Tibial artery (tissue), 4 donors: ENCODE data around the gene ANKRD16.
A peak's percentile ranks its signal among the peaks of the same experiment; 100 is the strongest.

Experiments used
- DNase-seq, 2 donors: peaks; one replicate each; pipeline ENCODE4 v3.0.0-alpha.2; 2019
- H3K27ac ChIP-seq, 2 donors: fragments of 200-600 bp; sonication (generic) in 1 of 2; 1 replicate in 1 of 2; 2 replicates in 1 of 2; pipeline ENCODE4 v1.5.1; 2018 to 2019; ENCODE audit warnings: mild to moderate bottlenecking in 1 of 2
- H3K27me3 ChIP-seq, 2 donors: fragments of 200-600 bp; sonication (generic) in 1 of 2; one replicate each; pipeline versions ENCODE4 v1.5.1 to v1.6.0; 2016 to 2019
- H3K36me3 ChIP-seq, 3 donors: fragments of 200-600 bp; sonication (generic) in 2 of 3; one replicate each; pipeline ENCODE4 v1.5.1; 2016 to 2019; ENCODE audit warnings: mild to moderate bottlenecking in 2 of 3
- H3K4me1 ChIP-seq, 4 donors: fragments of 200-600 bp; sonication (generic) in 2 of 4; 1 replicate in 3 of 4; 2 replicates in 1 of 4; pipeline ENCODE4 v1.5.1; 2016 to 2019
- H3K4me3 ChIP-seq, 2 donors: fragments of 200-600 bp; sonication (generic) in 1 of 2; 1 replicate in 1 of 2; 2 replicates in 1 of 2; pipeline ENCODE4 v1.5.1; 2018 to 2019; ENCODE audit warnings: mild to moderate bottlenecking in 2 of 2
- H3K9me3 ChIP-seq, 3 donors: fragments of 200-600 bp; sonication (generic) in 1 of 3; one replicate each; pipeline ENCODE4 v1.5.1; 2016 to 2019
- CTCF ChIP-seq, 2 experiments: fragments of 200-600 bp in 1 of 2; fragments of 450-650 bp in 1 of 2; IDR thresholded peaks; one replicate each; pipeline ENCODE4 v1.5.1; 2017 to 2019; ENCODE audit warnings: antibody characterized with exemption in 2 of 2, mild to moderate bottlenecking in 1 of 2, moderate library complexity in 1 of 2
- intact Hi-C: fragments of 100-400 bp; cut with DNase I; formaldehyde crosslinking; loops from one replicate; pipeline ENCODE4 v1.15.0; 2023; ENCODE audit warnings: low total_unique reads

ANKRD16 gene

GRCh38 chr10:5813341-5814109 lies 76.2 kb downstream of the ANKRD16 start, which contains the start of gene GDI2:
Gene GDI2 (minus strand): TSS chr10:5813434. CDS start chr10:5813258, 176 bp downstream.
- intact Hi-C loops = loop anchor here (1.0 to 10.0 kb wide), 3 partner anchors 77 to 369 kb away; partner anchors contain the start of gene FBH1
- peak within 1 kb of the TSS; percentile 91 to 100 for H3K4me3 ChIP-seq

GRCh38 chr10:5813091-5813340 lies 76.7 kb downstream of the ANKRD16 start:
- no peaks in the 10 kb centered on the region for H3K36me3 ChIP-seq
- peaks cover 0 to 51% (median 14%) of the 10 kb centered on the region in 4 donors for H3K4me1 ChIP-seq
- intact Hi-C loops = loop anchor here (1.0 to 10.0 kb wide), 3 partner anchors 77 to 368 kb away; partner anchors contain the start of gene FBH1
- TF ChIP-seq CTCF (IDR thresholded peaks at IDR 0.05) = no peak
- no peaks in the 10 kb centered on the region for H3K9me3 ChIP-seq
- peak overlapping the region; percentile 91 to 100 for H3K4me3 ChIP-seq
- DNase-seq = no peak
- no peaks in the 10 kb centered on the region for H3K27me3 ChIP-seq
- peak overlapping the region; percentile 96 to 99 for H3K27ac ChIP-seq

More at GRCh38 chr10:5813341-5814109, 76.2 kb downstream of the ANKRD16 start, which contains the start of gene GDI2:
- Histone ChIP-seq H3K27me3 (no peaks in the 10 kb centered on the region), H3K36me3 (no peaks in the 10 kb centered on the region), H3K9me3 (no peaks in the 10 kb centered on the region), H3K4me1 (peaks cover 0 to 46% (median 14%) of the 10 kb centered on the region in 4 donors), H3K27ac (peak within 1 kb of the TSS; percentile 96 to 99)
- DNase-seq = peak; percentile 94 to 97
- peak in 1 of 2 experiments; percentile 24 for TF ChIP-seq CTCF (IDR thresholded peaks at IDR 0.05)

- intact Hi-C loops = loop anchor here (1.0 to 10.0 kb wide), 3 partner anchors 78 to 368 kb away; partner anchors contain the start of gene FBH1
- no peaks in the 10 kb centered on the region for H3K9me3 ChIP-seq
- peak overlapping the region; percentile 96 to 99 for H3K27ac ChIP-seq
- TF ChIP-seq CTCF (IDR thresholded peaks at IDR 0.05) = no peak
- peaks cover 0 to 56% (median 14%) of the 10 kb centered on the region in 4 donors for H3K4me1 ChIP-seq
- H3K36me3 ChIP-seq = no peaks in the 10 kb centered on the region
- H3K4me3 ChIP-seq = peak overlapping the region; percentile 91 to 100
- peak; percentile 37 to 73 for DNase-seq
- H3K27me3 ChIP-seq = no peaks in the 10 kb centered on the region
These were observed 77.2 kb downstream of the ANKRD16 start for GRCh38 chr10:5812283-5813090.
